Naive thymus-derived CD4-positive, alpha-beta T cell (primary cell): ENCODE data around the gene GRIK4. TPM values are rescaled to one million over a fixed set of nuclear protein-coding genes. Genes with fewer than 3 reads are reported as not detected.

Experiments used
- ATAC-seq: fragments of 150-1000 bp; cut with Tn5 transposase; 2 replicates; pipeline ENCODE4 v1.10.0; 2021; ENCODE audit warnings: mild to moderate bottlenecking, moderate library complexity
- CTCF ChIA-PET: fragments of 350-600 bp; sonication (Branson Sonifier 250); formaldehyde crosslinking; loops from one replicate; lab custom pipeline; 2021; ENCODE audit warnings: antibody characterized with exemption; lab: Charles Lee
- POLR2A ChIA-PET: fragments of 350-600 bp; sonication (Branson Sonifier 250); formaldehyde crosslinking; loops from one replicate; lab custom pipeline; 2021; ENCODE audit warnings: antibody characterized with exemption, inconsistent platforms; lab: Charles Lee
- DNase-seq, 9 donors: peaks; one replicate each; pipeline versions ENCODE4 v3.0.0 to v3.0.0-alpha.2; 2020 to 2022; ENCODE audit warnings: mixed read lengths in 1 of 9
- H3K27ac ChIP-seq: one replicate; pipeline ENCODE4 v1.7.0; 2013; ENCODE audit warnings: mild to moderate bottlenecking, low read depth, low read length, moderate library complexity
- H3K27me3 ChIP-seq, 2 donors: one replicate each; pipeline ENCODE4 v1.7.0; 2013; ENCODE audit warnings: low read length in 2 of 2, mild to moderate bottlenecking in 2 of 2, moderate library complexity in 2 of 2; ENCODE audit not compliant: control insufficient read depth in 2 of 2, insufficient read depth in 2 of 2
- H3K36me3 ChIP-seq, 3 experiments: 1 replicate in 2 of 3; 2 replicates in 1 of 3; pipeline ENCODE4 v1.7.0; 2013; ENCODE audit warnings: low read length in 3 of 3, mild to moderate bottlenecking in 3 of 3, moderate library complexity in 1 of 3; ENCODE audit not compliant: insufficient read depth in 3 of 3, control insufficient read depth in 2 of 3
- H3K4me1 ChIP-seq, 2 donors: one replicate each; pipeline ENCODE4 v1.7.0; 2013; ENCODE audit warnings: low read length in 2 of 2, mild to moderate bottlenecking in 2 of 2, moderate library complexity in 1 of 2; ENCODE audit not compliant: control insufficient read depth in 2 of 2, insufficient read depth in 2 of 2
- H3K4me3 ChIP-seq: 2 replicates; pipeline ENCODE4 v1.7.0; 2013; ENCODE audit warnings: mild to moderate bottlenecking, low read length
- H3K9me3 ChIP-seq, 3 experiments: 1 replicate in 2 of 3; 2 replicates in 1 of 3; pipeline ENCODE4 v1.7.0; 2013; ENCODE audit warnings: low read length in 3 of 3; ENCODE audit not compliant: control insufficient read depth in 2 of 3
- H3K27ac Mint-ChIP-seq, 9 donors: one replicate each; pipeline ENCODE4 v1.8.0; 2020 to 2022; ENCODE audit warnings: mixed read lengths in 9 of 9, mild to moderate bottlenecking in 8 of 9, moderate library complexity in 5 of 9, inconsistent platforms in 2 of 9
- H3K27me3 Mint-ChIP-seq, 5 donors: one replicate each; pipeline ENCODE4 v1.8.0; 2021 to 2022; ENCODE audit warnings: mixed read lengths in 5 of 5, mild to moderate bottlenecking in 1 of 5
- H3K36me3 Mint-ChIP-seq, 5 donors: one replicate each; pipeline ENCODE4 v1.8.0; 2020 to 2022; ENCODE audit warnings: mixed read lengths in 5 of 5, mild to moderate bottlenecking in 3 of 5, inconsistent platforms in 1 of 5
- H3K4me1 Mint-ChIP-seq, 7 donors: one replicate each; pipeline ENCODE4 v1.8.0; 2020 to 2022; ENCODE audit warnings: mixed read lengths in 7 of 7, mild to moderate bottlenecking in 3 of 7, inconsistent platforms in 1 of 7
- H3K4me3 Mint-ChIP-seq, 10 donors: one replicate each; pipeline ENCODE4 v1.8.0; 2020 to 2022; ENCODE audit warnings: mild to moderate bottlenecking in 10 of 10, mixed read lengths in 10 of 10, moderate library complexity in 6 of 10, inconsistent platforms in 2 of 10
- H3K9me3 Mint-ChIP-seq, 11 donors: one replicate each; pipeline ENCODE4 v1.8.0; 2020 to 2022; ENCODE audit warnings: mixed read lengths in 11 of 11, mild to moderate bottlenecking in 4 of 11, inconsistent platforms in 1 of 11, moderate library complexity in 1 of 11
- intact Hi-C, 2 donors: fragments of 100-400 bp; cut with micrococcal nuclease; formaldehyde crosslinking; loops; one replicate each; pipeline ENCODE4 v1.15.1; 2023
- polyA plus RNA-seq, 2 donors: library from polyadenylated mRNA; unstranded; fragments of 300-500 nt; fragmentation: Illumina TruSeq; gene quantifications; one replicate each; pipeline ENCODE4 v1.2.3, GENCODE V29; 2021
- total RNA-seq, 6 experiments: library from RNA in 5 of 6; stranded (reverse) in 5 of 6; gene quantifications; 1 replicate in 5 of 6; 2 replicates in 1 of 6; pipeline ENCODE4 v1.2.3 and lab custom pipeline; 2021 to 2026

GRIK4 gene
- total and polyA plus RNA-seq, 7 experiments from 2014 or later = 0.93 to 3.8 TPM; not detected in 5

- H3K4me3 Mint-ChIP-seq = no peak overlapping the region
- no peaks in the 10 kb centered on the region for H3K4me1 ChIP-seq
- no peaks in the 10 kb centered on the region for H3K36me3 ChIP-seq
- ATAC-seq (peak; percentile 29), DNase-seq (no peak)
- no peak overlapping the region for H3K27ac ChIP-seq
- no peak overlapping the region for H3K27ac Mint-ChIP-seq
- H3K4me1 Mint-ChIP-seq = no peaks in the 10 kb centered on the region
- no peak overlapping the region for H3K4me3 ChIP-seq
- CTCF ChIA-PET = no interaction called here
- POLR2A ChIA-PET = no interaction called here
- H3K27me3 ChIP-seq = no peaks in the 10 kb centered on the region
- H3K9me3 ChIP-seq = no peaks in the 10 kb centered on the region
- peaks cover 0 to 3% (median 0%) of the 10 kb centered on the region in 11 donors for H3K9me3 Mint-ChIP-seq
- no peaks in the 10 kb centered on the region for H3K36me3 Mint-ChIP-seq
- intact Hi-C loops = no loop called here
- H3K27me3 Mint-ChIP-seq = peaks cover 4 to 37% (median 24%) of the 10 kb centered on the region in 5 donors
Observed at GRCh38 chr11:120774591-120775386, 263.2 kb downstream of the GRIK4 start.

GRCh38 chr11:120775986-120776951, 264.7 kb downstream of the GRIK4 start:
- Mint-ChIP-seq H3K4me1 (no peaks in the 10 kb centered on the region), H3K4me3 (no peak overlapping the region), H3K27me3 (peaks cover 4 to 30% (median 19%) of the 10 kb centered on the region in 5 donors), H3K9me3 (peaks cover 0 to 2% (median 0%) of the 10 kb centered on the region in 11 donors), H3K27ac (no peak overlapping the region), H3K36me3 (no peaks in the 10 kb centered on the region)
- intact Hi-C loops = no loop called here
- no peaks in the 10 kb centered on the region for H3K36me3 ChIP-seq
- H3K27ac ChIP-seq = no peak overlapping the region
- no peaks in the 10 kb centered on the region for H3K9me3 ChIP-seq
- DNase-seq = no peak
- H3K27me3 ChIP-seq = no peaks in the 10 kb centered on the region
- H3K4me1 ChIP-seq = no peaks in the 10 kb centered on the region
- no peak overlapping the region for H3K4me3 ChIP-seq
- ATAC-seq = no peak
- POLR2A ChIA-PET = no interaction called here
- CTCF ChIA-PET = no interaction called here

DNA sequence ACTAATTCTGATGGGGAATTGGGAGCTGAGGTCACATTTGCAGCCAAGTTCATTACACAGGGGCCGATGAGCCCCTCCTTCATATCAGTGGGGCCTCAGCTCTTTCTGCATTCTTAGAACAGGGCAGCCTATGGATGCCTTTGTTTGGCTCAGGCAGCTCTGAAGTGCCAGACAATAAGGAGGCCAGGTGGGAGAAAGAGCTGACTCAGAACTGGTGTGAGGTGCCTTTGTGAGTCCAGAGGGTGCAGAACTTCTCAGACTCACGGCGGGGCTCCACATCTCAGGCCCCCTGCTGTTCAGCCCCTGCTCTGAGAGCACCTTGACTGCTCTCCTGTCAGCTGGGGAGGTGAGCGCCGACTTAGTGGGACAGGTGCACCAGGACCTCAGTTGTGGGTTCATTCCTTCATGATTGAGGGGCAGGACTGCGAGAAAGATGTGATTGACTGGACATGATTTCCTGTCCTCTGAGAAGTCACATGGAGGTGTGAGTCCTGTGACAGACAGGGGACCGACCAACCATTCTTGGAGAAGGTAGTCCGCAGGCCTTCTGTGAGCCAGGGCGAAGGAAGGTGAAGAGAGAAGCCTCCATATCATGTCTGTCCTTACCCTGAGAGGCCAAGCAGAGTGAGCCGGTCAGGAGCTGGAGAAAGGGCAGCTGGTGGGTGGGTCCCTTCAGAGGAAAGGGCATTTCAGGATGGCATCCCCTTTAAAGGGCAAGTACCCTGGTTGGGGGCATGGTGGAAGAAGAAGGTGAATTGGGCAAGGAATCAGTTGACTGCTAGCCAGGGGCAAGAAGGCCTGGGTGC, 267.3 kb downstream of the GRIK4 start:
- H3K27ac Mint-ChIP-seq = no peak overlapping the region
- no peaks in the 10 kb centered on the region for H3K4me1 ChIP-seq
- H3K27ac ChIP-seq = no peak overlapping the region
- peaks cover 3 to 29% (median 17%) of the 10 kb centered on the region in 5 donors for H3K27me3 Mint-ChIP-seq
- no peaks in the 10 kb centered on the region for H3K36me3 ChIP-seq
- no peaks in the 10 kb centered on the region for H3K36me3 Mint-ChIP-seq
- intact Hi-C loops = no loop called here
- H3K9me3 Mint-ChIP-seq = no peaks in the 10 kb centered on the region
- DNase-seq (no peak), ATAC-seq (no peak)
- H3K4me3 ChIP-seq = no peak overlapping the region
- H3K27me3 ChIP-seq = no peaks in the 10 kb centered on the region
- H3K4me3 Mint-ChIP-seq = no peak overlapping the region
- no peaks in the 10 kb centered on the region for H3K9me3 ChIP-seq
- peaks cover 0 to 2% (median 0%) of the 10 kb centered on the region in 7 donors for H3K4me1 Mint-ChIP-seq
- ChIA-PET CTCF (no interaction called here), POLR2A (no interaction called here)

- ATAC-seq (no peak), DNase-seq (no peak)
- H3K4me3 ChIP-seq = no peak overlapping the region
- H3K36me3 ChIP-seq = no peaks in the 10 kb centered on the region
- H3K27me3 ChIP-seq = no peaks in the 10 kb centered on the region
- Mint-ChIP-seq H3K9me3 (no peaks in the 10 kb centered on the region), H3K4me3 (no peak overlapping the region), H3K27ac (no peak overlapping the region), H3K36me3 (no peaks in the 10 kb centered on the region), H3K4me1 (peaks cover 0 to 2% (median 0%) of the 10 kb centered on the region in 7 donors), H3K27me3 (peaks cover 0 to 27% (median 17%) of the 10 kb centered on the region in 5 donors)
- H3K9me3 ChIP-seq = no peaks in the 10 kb centered on the region
- no peaks in the 10 kb centered on the region for H3K4me1 ChIP-seq
- CTCF ChIA-PET = no interaction called here
- POLR2A ChIA-PET = no interaction called here
- H3K27ac ChIP-seq = no peak overlapping the region
- intact Hi-C loops = no loop called here
Observed at GRCh38 chr11:120780239-120780638, 268.7 kb downstream of the GRIK4 start.

DNA sequence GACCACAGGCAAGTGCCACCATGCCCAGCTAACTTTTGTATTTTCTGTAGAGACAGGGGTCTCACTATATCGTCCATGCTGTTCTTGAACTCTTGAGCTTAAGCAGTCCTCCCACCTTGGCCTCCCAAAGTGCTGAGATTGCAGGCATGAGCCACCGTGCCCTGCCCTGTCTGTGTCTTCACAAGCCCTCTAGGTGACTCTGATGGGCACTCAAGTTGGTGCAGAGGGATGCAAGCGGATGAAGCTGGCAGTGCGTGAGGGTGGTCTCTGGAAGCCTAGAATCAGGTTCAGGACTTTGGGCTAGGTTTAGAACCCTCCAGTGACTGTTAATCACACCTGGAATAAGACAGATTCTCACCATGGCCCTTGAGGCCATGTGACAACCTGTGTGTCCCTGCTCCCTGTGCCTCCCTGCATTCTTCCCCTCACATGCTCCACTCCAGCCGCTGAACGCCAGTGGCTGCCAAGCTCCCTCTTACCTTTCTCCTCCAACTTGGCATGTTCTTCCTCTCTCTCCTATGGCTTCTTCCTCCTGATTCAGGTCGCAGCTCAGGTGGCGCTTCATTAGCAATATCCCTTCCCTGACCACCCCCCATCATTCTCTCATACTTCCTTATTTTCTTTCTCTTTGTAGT, 270.1 kb downstream of the GRIK4 start:
- Mint-ChIP-seq H3K9me3 (no peaks in the 10 kb centered on the region), H3K4me1 (peaks cover 0 to 2% (median 0%) of the 10 kb centered on the region in 7 donors), H3K36me3 (no peaks in the 10 kb centered on the region), H3K4me3 (no peak overlapping the region), H3K27me3 (peaks cover 0 to 29% (median 28%) of the 10 kb centered on the region in 5 donors), H3K27ac (no peak overlapping the region)
- Histone ChIP-seq H3K9me3 (no peaks in the 10 kb centered on the region), H3K4me3 (no peak overlapping the region), H3K27ac (no peak overlapping the region), H3K27me3 (no peaks in the 10 kb centered on the region), H3K36me3 (no peaks in the 10 kb centered on the region), H3K4me1 (no peaks in the 10 kb centered on the region)
- POLR2A ChIA-PET = no interaction called here
- CTCF ChIA-PET = no interaction called here
- ATAC-seq (no peak), DNase-seq (no peak)
- intact Hi-C loops = no loop called here
